ENCODE data around the gene KCNK15.

- TF ChIP-seq CTCF (conservative IDR thresholded peaks at IDR 0.05; ENCODE audit: low read length) (no peak), EZH2phosphoT487 (IDR thresholded peaks at IDR 0.05; ENCODE audit: borderline replicate concordance) (no peak)
Observed at GRCh38 chr20:44762466-44763140, 16.9 kb downstream of the KCNK15 start.
